ENCODE data around the gene MGLL. TPM values are rescaled to one million over a fixed set of nuclear protein-coding genes. Genes with fewer than 3 reads are reported as not detected.

Gene MGLL
- total RNA-seq, 1 experiment from 2014 or later = 2.1 TPM

DNA sequence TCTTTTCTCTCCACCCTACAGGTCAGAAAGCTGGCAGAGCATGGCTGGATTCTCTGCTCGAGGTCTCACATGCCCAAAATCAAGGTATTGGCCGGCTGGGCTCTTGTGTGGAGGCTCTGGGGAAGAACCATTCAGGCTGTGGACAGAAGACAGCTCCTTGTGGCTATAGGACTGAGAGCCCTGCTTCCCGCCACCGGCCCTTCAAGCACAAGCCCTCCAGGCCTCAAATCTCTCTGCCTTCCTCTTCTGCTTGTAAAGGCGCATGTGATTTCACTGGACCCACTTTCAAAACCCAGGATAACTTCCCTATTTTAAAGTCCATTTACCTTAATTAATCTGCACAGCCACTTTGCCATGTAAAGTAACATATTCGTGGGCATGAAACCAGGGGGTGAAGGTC, 36.2 kb upstream of the MGLL start:
- intact Hi-C loops (cut with micrococcal nuclease; ENCODE audit: unreplicated experiment) (no loop called here), in situ Hi-C loops (cut with HindIII; ENCODE audit: low pct_unique_long_range_greater_than_20kb, low sequenced_read_pairs) (no loop called here)
- ChIA-PET POLR2A (no interaction called here), CTCF (no interaction called here)
- no peaks in the 10 kb centered on the region for H3K4me1 ChIP-seq (ENCODE audit: control insufficient read depth, insufficient read depth, low read length)
- H3K27me3 ChIP-seq (ENCODE audit: control insufficient read depth, insufficient read depth, low read length) = peaks cover 3% of the 10 kb centered on the region; the same call in 1 of the 2 replicates
- DNase-seq (ENCODE audit: low read depth, low spot score) (no peak), ATAC-seq (no peak)
- no peaks in the 10 kb centered on the region for H3K36me3 ChIP-seq (ENCODE audit: control insufficient read depth, insufficient read depth, low read length)
- no peak overlapping the region for H3K27ac ChIP-seq (ENCODE audit: low read length)
- no peak overlapping the region for H3K4me3 ChIP-seq (ENCODE audit: low read depth in 2 of 2, low read length in 2 of 2)
- BruUV-seq (replicated peaks) = no TSS peak
- TF ChIP-seq TCF7L2 (IDR thresholded peaks at IDR 0.05; ENCODE audit: low read depth, low read length) (no peak), SIN3A (IDR thresholded peaks at IDR 0.05; ENCODE audit: borderline replicate concordance, insufficient read depth, low read depth, low read length) (no peak), POLR2AphosphoS5 (IDR thresholded peaks at IDR 0.05; ENCODE audit: low read depth, low read length) (no peak)
- TF ChIP-seq, protein P1, sequence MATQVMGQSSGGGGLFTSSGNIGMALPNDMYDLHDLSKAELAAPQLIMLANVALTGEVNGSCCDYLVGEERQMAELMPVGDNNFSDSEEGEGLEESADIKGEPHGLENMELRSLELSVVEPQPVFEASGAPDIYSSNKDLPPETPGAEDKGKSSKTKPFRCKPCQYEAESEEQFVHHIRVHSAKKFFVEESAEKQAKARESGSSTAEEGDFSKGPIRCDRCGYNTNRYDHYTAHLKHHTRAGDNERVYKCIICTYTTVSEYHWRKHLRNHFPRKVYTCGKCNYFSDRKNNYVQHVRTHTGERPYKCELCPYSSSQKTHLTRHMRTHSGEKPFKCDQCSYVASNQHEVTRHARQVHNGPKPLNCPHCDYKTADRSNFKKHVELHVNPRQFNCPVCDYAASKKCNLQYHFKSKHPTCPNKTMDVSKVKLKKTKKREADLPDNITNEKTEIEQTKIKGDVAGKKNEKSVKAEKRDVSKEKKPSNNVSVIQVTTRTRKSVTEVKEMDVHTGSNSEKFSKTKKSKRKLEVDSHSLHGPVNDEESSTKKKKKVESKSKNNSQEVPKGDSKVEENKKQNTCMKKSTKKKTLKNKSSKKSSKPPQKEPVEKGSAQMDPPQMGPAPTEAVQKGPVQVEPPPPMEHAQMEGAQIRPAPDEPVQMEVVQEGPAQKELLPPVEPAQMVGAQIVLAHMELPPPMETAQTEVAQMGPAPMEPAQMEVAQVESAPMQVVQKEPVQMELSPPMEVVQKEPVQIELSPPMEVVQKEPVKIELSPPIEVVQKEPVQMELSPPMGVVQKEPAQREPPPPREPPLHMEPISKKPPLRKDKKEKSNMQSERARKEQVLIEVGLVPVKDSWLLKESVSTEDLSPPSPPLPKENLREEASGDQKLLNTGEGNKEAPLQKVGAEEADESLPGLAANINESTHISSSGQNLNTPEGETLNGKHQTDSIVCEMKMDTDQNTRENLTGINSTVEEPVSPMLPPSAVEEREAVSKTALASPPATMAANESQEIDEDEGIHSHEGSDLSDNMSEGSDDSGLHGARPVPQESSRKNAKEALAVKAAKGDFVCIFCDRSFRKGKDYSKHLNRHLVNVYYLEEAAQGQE (IDR thresholded peaks at IDR 0.05; ENCODE audit: insufficient read depth in 1 of 2, low read depth in 2 of 2, low read length in 1 of 2) = no peak
- TF ChIP-seq, protein P2, sequence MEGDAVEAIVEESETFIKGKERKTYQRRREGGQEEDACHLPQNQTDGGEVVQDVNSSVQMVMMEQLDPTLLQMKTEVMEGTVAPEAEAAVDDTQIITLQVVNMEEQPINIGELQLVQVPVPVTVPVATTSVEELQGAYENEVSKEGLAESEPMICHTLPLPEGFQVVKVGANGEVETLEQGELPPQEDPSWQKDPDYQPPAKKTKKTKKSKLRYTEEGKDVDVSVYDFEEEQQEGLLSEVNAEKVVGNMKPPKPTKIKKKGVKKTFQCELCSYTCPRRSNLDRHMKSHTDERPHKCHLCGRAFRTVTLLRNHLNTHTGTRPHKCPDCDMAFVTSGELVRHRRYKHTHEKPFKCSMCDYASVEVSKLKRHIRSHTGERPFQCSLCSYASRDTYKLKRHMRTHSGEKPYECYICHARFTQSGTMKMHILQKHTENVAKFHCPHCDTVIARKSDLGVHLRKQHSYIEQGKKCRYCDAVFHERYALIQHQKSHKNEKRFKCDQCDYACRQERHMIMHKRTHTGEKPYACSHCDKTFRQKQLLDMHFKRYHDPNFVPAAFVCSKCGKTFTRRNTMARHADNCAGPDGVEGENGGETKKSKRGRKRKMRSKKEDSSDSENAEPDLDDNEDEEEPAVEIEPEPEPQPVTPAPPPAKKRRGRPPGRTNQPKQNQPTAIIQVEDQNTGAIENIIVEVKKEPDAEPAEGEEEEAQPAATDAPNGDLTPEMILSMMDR (IDR thresholded peaks at IDR 0.05) = no peak
- H3K9me3 ChIP-seq (ENCODE audit: control insufficient read depth, insufficient read depth, low read depth, low read length) = no peaks in the 10 kb centered on the region

DNA sequence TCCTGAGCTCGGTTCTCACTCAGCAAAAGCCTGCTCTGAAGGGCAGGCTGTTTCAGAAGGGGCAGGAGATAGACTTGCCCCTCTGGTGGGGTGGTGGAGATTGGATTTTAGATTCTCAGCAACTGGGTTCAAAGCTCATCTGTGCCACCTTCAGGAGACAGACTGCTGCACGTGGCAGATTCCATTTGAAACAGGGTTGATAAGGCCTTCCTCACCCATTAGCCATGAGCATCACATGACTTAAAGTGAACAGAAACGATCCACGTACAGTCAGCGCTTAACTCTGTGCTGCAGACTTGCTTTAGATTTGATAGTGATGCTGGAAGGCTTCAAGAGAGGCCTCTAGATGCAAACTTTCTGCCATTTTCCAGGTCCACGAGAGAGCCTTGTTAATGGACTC, 35.0 kb upstream of the MGLL start:
- intact Hi-C loops (cut with micrococcal nuclease; ENCODE audit: unreplicated experiment) = no loop called here
- POLR2A ChIA-PET = no interaction called here
- DNase-seq (ENCODE audit: low read depth, low spot score) = no peak
- peaks cover 3% of the 10 kb centered on the region; the same call in 1 of the 2 replicates for H3K27me3 ChIP-seq (ENCODE audit: control insufficient read depth, insufficient read depth, low read length)
- TF ChIP-seq, protein P2 (IDR thresholded peaks at IDR 0.05) = no peak
- TF ChIP-seq SIN3A (IDR thresholded peaks at IDR 0.05; ENCODE audit: borderline replicate concordance, insufficient read depth, low read depth, low read length) = no peak
- TF ChIP-seq TCF7L2 (IDR thresholded peaks at IDR 0.05; ENCODE audit: low read depth, low read length) = no peak
- TF ChIP-seq, protein P1 (IDR thresholded peaks at IDR 0.05; ENCODE audit: insufficient read depth in 1 of 2, low read depth in 2 of 2, low read length in 1 of 2) = no peak
- no peak for TF ChIP-seq POLR2AphosphoS5 (IDR thresholded peaks at IDR 0.05; ENCODE audit: low read depth, low read length)
- H3K4me3 ChIP-seq (ENCODE audit: low read depth in 2 of 2, low read length in 2 of 2) = no peak overlapping the region
- H3K4me1 ChIP-seq (ENCODE audit: control insufficient read depth, insufficient read depth, low read length) = no peaks in the 10 kb centered on the region
- no peak for ATAC-seq
- BruUV-seq (replicated peaks) = no TSS peak
- no peaks in the 10 kb centered on the region for H3K36me3 ChIP-seq (ENCODE audit: control insufficient read depth, insufficient read depth, low read length)
- CTCF ChIA-PET = no interaction called here
- no peak overlapping the region for H3K27ac ChIP-seq (ENCODE audit: low read length)
- no peaks in the 10 kb centered on the region for H3K9me3 ChIP-seq (ENCODE audit: control insufficient read depth, insufficient read depth, low read depth, low read length)
- in situ Hi-C loops (cut with HindIII; ENCODE audit: low pct_unique_long_range_greater_than_20kb, low sequenced_read_pairs) = no loop called here
